ENCODE data around the gene MBD3L1. TPM values are rescaled to one million over a fixed set of nuclear protein-coding genes. Genes with fewer than 3 reads are reported as not detected.
A peak's percentile ranks its signal among the peaks of the same experiment; 100 is the strongest.

Gene MBD3L1
- total and polyA plus RNA-seq, 2 of the 13 experiments (the other 11 are each of a cell fraction or from before 2014, with no cell fraction given) = not detected

GRCh38 chr19:8832132-8833021 is at the start of gene MBD3L1, which contains the start of gene ZNF558 (continued):
- TF ChIP-seq HMGXB4 (CRISPR knock-in tag; IDR thresholded peaks at IDR 0.05; ENCODE audit: borderline replicate concordance in 1 of 2, low read depth in 1 of 2) = peak; percentile 63 to 65
- no peak for TF ChIP-seq ZSCAN12 (CRISPR knock-in tag; IDR thresholded peaks at IDR 0.05)
- TF ChIP-seq TOPORS (CRISPR knock-in tag; IDR thresholded peaks at IDR 0.05) = 0 out of 2 replicates have a peak, but pooled peaks have one; percentile 15
- TF ChIP-seq CBX1 (IDR thresholded peaks at IDR 0.05; ENCODE audit: low read depth) = peak; percentile 60
- peak; percentile 61 for TF ChIP-seq POLR2AphosphoS5 (IDR thresholded peaks at IDR 0.05; ENCODE audit: low read depth, low read length)
- no peak for TF ChIP-seq ATF7-NPFF (CRISPR knock-in tag; IDR thresholded peaks at IDR 0.05; ENCODE audit: low read depth)
- TF ChIP-seq CSRNP1 (CRISPR knock-in tag; IDR thresholded peaks at IDR 0.05) = 0 out of 2 replicates have a peak, but pooled peaks have one; percentile 20
- TF ChIP-seq HDAC1 (CRISPR knock-in tag; IDR thresholded peaks at IDR 0.05) = peak; percentile 79
- TF ChIP-seq PITX1 (CRISPR knock-in tag; IDR thresholded peaks at IDR 0.05) = no peak
- peak in 1 of 2 experiments; percentile 57; a peak in 2 of 4 replicates for TF ChIP-seq POLR2A (IDR thresholded peaks at IDR 0.05; ENCODE audit: insufficient read depth in 1 of 2, low read depth in 2 of 2, low read length in 2 of 2)
- no peak for TF ChIP-seq SNAI1 (CRISPR knock-in tag; IDR thresholded peaks at IDR 0.05; ENCODE audit: borderline replicate concordance)
- no peak for TF ChIP-seq ISX (CRISPR knock-in tag; conservative IDR thresholded peaks at IDR 0.05)
- TF ChIP-seq ZNF563 (CRISPR knock-in tag; IDR thresholded peaks at IDR 0.05) = peak; percentile 58; the same call in 1 of the 2 replicates
- TF ChIP-seq CEBPB (IDR thresholded peaks at IDR 0.05; ENCODE audit: borderline replicate concordance, low read depth, low read length) = 0 out of 2 replicates have a peak, but pooled peaks have one; percentile 3
- TF ChIP-seq IRF9 (CRISPR knock-in tag; IDR thresholded peaks at IDR 0.05; ENCODE audit: borderline replicate concordance) = 0 out of 2 replicates have a peak, but pooled peaks have one; percentile 44
- TF ChIP-seq GATAD1 (CRISPR knock-in tag; IDR thresholded peaks at IDR 0.05) = peak; percentile 73
- TF ChIP-seq ATF2 (CRISPR knock-in tag; IDR thresholded peaks at IDR 0.05) = no peak
- TF ChIP-seq MYC (CRISPR knock-in tag; IDR thresholded peaks at IDR 0.05; ENCODE audit: borderline replicate concordance) = peak; percentile 73; the same call in 1 of the 2 replicates
- TF ChIP-seq PATZ1 (CRISPR knock-in tag; IDR thresholded peaks at IDR 0.05) = peak; percentile 66
- peak; percentile 75 for TF ChIP-seq KAT8 (CRISPR knock-in tag; IDR thresholded peaks at IDR 0.05)

Data from HepG2 (cell line).